ENCODE results near the gene CHRNE.
A peak's percentile ranks its signal among the peaks of the same experiment; 100 is the strongest.
"Not testable (repeated sequence)": the region's sequence is repeated elsewhere in the genome, so short reads cannot be mapped to it uniquely, and the experiment has no call there.

The CHRNE gene

GRCh38 chr17:4939796-4940554 lies 37.1 kb upstream of the CHRNE start, which contains the start of the genes RNF167 and SLC25A11:
RNF167 (plus strand) TSS chr17:4940268; CDS start chr17:4940910, 642 bp downstream.
SLC25A11 (minus strand) TSS chr17:4940046; CDS start chr17:4939910, 136 bp downstream.
- DNase-seq (ENCODE audit: low spot score) = peak; percentile 100

- no peak for DNase-seq (ENCODE audit: low spot score)
These were observed 36.6 kb upstream of the CHRNE start for GRCh38 chr17:4939546-4939795.

- DNase-seq (ENCODE audit: low spot score) = no peak
These were observed 36.0 kb upstream of the CHRNE start for GRCh38 chr17:4938688-4939545.

- DNase-seq (ENCODE audit: low spot score) = no peak
These were observed 35.2 kb upstream of the CHRNE start for GRCh38 chr17:4938069-4938491.

GRCh38 chr17:4937553-4937952 lies 34.7 kb upstream of the CHRNE start:
- DNase-seq (ENCODE audit: low spot score) = no peak

GRCh38 chr17:4936436-4936835 lies 33.5 kb upstream of the CHRNE start:
- no peak for DNase-seq (ENCODE audit: low spot score)

- no peak for DNase-seq (ENCODE audit: low spot score)
These were observed 32.8 kb upstream of the CHRNE start for GRCh38 chr17:4935650-4936049.

- DNase-seq (ENCODE audit: low spot score) = no peak
These were observed 31.5 kb upstream of the CHRNE start for GRCh38 chr17:4934173-4934979.

GRCh38 chr17:4933646-4934045 lies 30.7 kb upstream of the CHRNE start:
- DNase-seq (ENCODE audit: low spot score) = no peak

GRCh38 chr17:4932756-4933155 lies 29.9 kb upstream of the CHRNE start:
- no peak for DNase-seq (ENCODE audit: low spot score)

GRCh38 chr17:4931963-4932362 lies 29.1 kb upstream of the CHRNE start, which contains the start of gene GP1BA:
GP1BA (plus strand) TSS chr17:4932277; CDS start chr17:4932605, 328 bp downstream.
- DNase-seq (ENCODE audit: low spot score) = no peak

- DNase-seq (ENCODE audit: low spot score) = no peak
These were observed 26.0 kb upstream of the CHRNE start for GRCh38 chr17:4928881-4929280.

GRCh38 chr17:4926577-4927335 lies 23.9 kb upstream of the CHRNE start:
- not testable (repeated sequence) for DNase-seq (ENCODE audit: low spot score)

GRCh38 chr17:4921320-4921719 lies 18.4 kb upstream of the CHRNE start:
- DNase-seq (ENCODE audit: low spot score) = no peak

GRCh38 chr17:4920351-4921048 lies 17.6 kb upstream of the CHRNE start:
- DNase-seq (ENCODE audit: low spot score) = no peak

- no peak for DNase-seq (ENCODE audit: low spot score)
These were observed 16.7 kb upstream of the CHRNE start for GRCh38 chr17:4919511-4920047.

GRCh38 chr17:4914551-4914950 lies 11.7 kb upstream of the CHRNE start:
- not testable (repeated sequence) for DNase-seq (ENCODE audit: low spot score)

GRCh38 chr17:4913994-4914393 lies 11.1 kb upstream of the CHRNE start:
- DNase-seq (ENCODE audit: low spot score) = no peak

GRCh38 chr17:4908711-4909496 lies 6.0 kb upstream of the CHRNE start:
- DNase-seq (ENCODE audit: low spot score) = peak; percentile 90

- no peak for DNase-seq (ENCODE audit: low spot score)
These were observed 5.4 kb upstream of the CHRNE start for GRCh38 chr17:4908301-4908700.
